ENCODE data around the gene JHY.
"Not testable (repeated sequence)": the region's sequence is repeated elsewhere in the genome, so short reads cannot be mapped to it uniquely, and the experiment has no call there.

The JHY gene

GRCh38 chr11:122882189-122882856, at the start of gene JHY:
Gene JHY (plus strand): TSS chr11:122882759. CDS start chr11:122885850, 3,091 bp downstream.
- no peak for DNase-seq

GRCh38 chr11:122833846-122834464, 48.6 kb upstream of the JHY start:
- DNase-seq: no peak

- no peak for DNase-seq
These were observed 45.6 kb upstream of the JHY start for GRCh38 chr11:122836916-122837315.

GRCh38 chr11:122837528-122838346, 44.8 kb upstream of the JHY start:
- DNase-seq: no peak

GRCh38 chr11:122843281-122844141, 39.0 kb upstream of the JHY start:
- DNase-seq: peak; percentile 23

GRCh38 chr11:122847466-122847865, 35.1 kb upstream of the JHY start:
- no peak for DNase-seq

GRCh38 chr11:122848186-122848585, 34.4 kb upstream of the JHY start:
- DNase-seq: no peak

- no peak for DNase-seq
These were observed 32.4 kb upstream of the JHY start for GRCh38 chr11:122850076-122850631.

GRCh38 chr11:122851366-122851966, 31.1 kb upstream of the JHY start:
- no peak for DNase-seq

GRCh38 chr11:122852074-122852795, 30.3 kb upstream of the JHY start:
- no peak for DNase-seq

- no peak for DNase-seq
These were observed 29.8 kb upstream of the JHY start for GRCh38 chr11:122852796-122853160.

- DNase-seq: no peak
These were observed 29.3 kb upstream of the JHY start for GRCh38 chr11:122853261-122853660.

GRCh38 chr11:122853971-122854446, 28.6 kb upstream of the JHY start:
- DNase-seq: peak; percentile 55

GRCh38 chr11:122861631-122862030, 20.9 kb upstream of the JHY start:
- DNase-seq: no peak

- DNase-seq: no peak
These were observed 20.5 kb upstream of the JHY start for GRCh38 chr11:122862091-122862490.

- not testable (repeated sequence) for DNase-seq
These were observed 19.4 kb upstream of the JHY start for GRCh38 chr11:122863154-122863553.

- DNase-seq: no peak
These were observed 18.7 kb upstream of the JHY start for GRCh38 chr11:122863704-122864326.

GRCh38 chr11:122864386-122865115, 18.0 kb upstream of the JHY start:
- DNase-seq: no peak

- DNase-seq: no peak
These were observed 12.9 kb upstream of the JHY start for GRCh38 chr11:122869622-122870021.

GRCh38 chr11:122871302-122871701, 11.3 kb upstream of the JHY start:
- no peak for DNase-seq
